CD8-positive, alpha-beta memory T cell (primary cell): ENCODE results near the gene CA14. TPM values are rescaled to one million over a fixed set of nuclear protein-coding genes. Genes with fewer than 3 reads are reported as not detected.

ENCODE experiments used
- CTCF ChIA-PET: fragments of 350-600 bp; sonication (Branson Sonifier 250); formaldehyde crosslinking; loops from one replicate; lab custom pipeline; 2021; ENCODE audit warnings: antibody characterized with exemption; lab: Charles Lee
- POLR2A ChIA-PET: fragments of 350-600 bp; sonication (Branson Sonifier 250); formaldehyde crosslinking; loops from one replicate; lab custom pipeline; 2021; ENCODE audit warnings: antibody characterized with exemption; lab: Charles Lee
- DNase-seq, 5 donors: peaks; one replicate each; pipeline versions ENCODE4 v3.0.0 to v3.0.0-alpha.2; 2020 to 2022; ENCODE audit warnings: mixed read lengths in 1 of 5
- H3K27ac ChIP-seq: one replicate; pipeline ENCODE4 v1.7.0; 2013; ENCODE audit warnings: low read depth, mild to moderate bottlenecking, low read length, moderate library complexity
- H3K27me3 ChIP-seq: 2 replicates; pipeline ENCODE4 v1.7.0; 2013; ENCODE audit warnings: low read length, mild to moderate bottlenecking; ENCODE audit not compliant: insufficient read depth, poor library complexity, severe bottlenecking
- H3K36me3 ChIP-seq: 2 replicates; pipeline ENCODE4 v1.7.0; 2013; ENCODE audit warnings: mild to moderate bottlenecking, low read length, moderate library complexity; ENCODE audit not compliant: insufficient read depth
- H3K4me1 ChIP-seq: 2 replicates; pipeline ENCODE4 v1.7.0; 2013; ENCODE audit warnings: mild to moderate bottlenecking, low read length, moderate library complexity; ENCODE audit not compliant: insufficient read depth
- H3K4me3 ChIP-seq: 2 replicates; pipeline ENCODE4 v1.7.0; 2013; ENCODE audit warnings: mild to moderate bottlenecking, low read length
- H3K9me3 ChIP-seq: 2 replicates; pipeline ENCODE4 v1.7.0; 2013; ENCODE audit warnings: mild to moderate bottlenecking, low read length
- H3K27ac Mint-ChIP-seq, 8 donors: one replicate each; pipeline ENCODE4 v1.8.0; 2020 to 2021; ENCODE audit warnings: mixed read lengths in 8 of 8, mild to moderate bottlenecking in 6 of 8, inconsistent platforms in 3 of 8, moderate library complexity in 3 of 8
- H3K27me3 Mint-ChIP-seq, 2 donors: one replicate each; pipeline ENCODE4 v1.8.0; 2020 to 2021; ENCODE audit warnings: mixed read lengths in 2 of 2, mild to moderate bottlenecking in 1 of 2, moderate library complexity in 1 of 2
- H3K36me3 Mint-ChIP-seq, 3 donors: one replicate each; pipeline ENCODE4 v1.8.0; 2020 to 2021; ENCODE audit warnings: mixed read lengths in 3 of 3, inconsistent platforms in 1 of 3, mild to moderate bottlenecking in 1 of 3
- H3K4me1 Mint-ChIP-seq, 3 donors: one replicate each; pipeline ENCODE4 v1.8.0; 2020 to 2021; ENCODE audit warnings: mixed read lengths in 3 of 3, inconsistent platforms in 1 of 3, mild to moderate bottlenecking in 1 of 3
- H3K4me3 Mint-ChIP-seq, 7 donors: one replicate each; pipeline ENCODE4 v1.8.0; 2020 to 2021; ENCODE audit warnings: mixed read lengths in 7 of 7, mild to moderate bottlenecking in 6 of 7, moderate library complexity in 4 of 7, inconsistent platforms in 2 of 7
- H3K9me3 Mint-ChIP-seq, 5 donors: one replicate each; pipeline ENCODE4 v1.8.0; 2020 to 2022; ENCODE audit warnings: mixed read lengths in 5 of 5, mild to moderate bottlenecking in 3 of 5, moderate library complexity in 2 of 5, inconsistent platforms in 1 of 5
- polyA plus RNA-seq: library from polyadenylated mRNA; unstranded; fragments of 300-500 nt; fragmentation: Illumina TruSeq; gene quantifications from one replicate; pipeline ENCODE4 v1.2.3, GENCODE V29; 2021
- total RNA-seq, 2 experiments: library from RNA; stranded (reverse); gene quantifications; one replicate each; pipeline ENCODE4 v1.2.3, GENCODE V29; 2021

The CA14 gene
- total and polyA plus RNA-seq, 3 experiments from 2014 or later: 0.20 TPM; not detected in 2

DNA sequence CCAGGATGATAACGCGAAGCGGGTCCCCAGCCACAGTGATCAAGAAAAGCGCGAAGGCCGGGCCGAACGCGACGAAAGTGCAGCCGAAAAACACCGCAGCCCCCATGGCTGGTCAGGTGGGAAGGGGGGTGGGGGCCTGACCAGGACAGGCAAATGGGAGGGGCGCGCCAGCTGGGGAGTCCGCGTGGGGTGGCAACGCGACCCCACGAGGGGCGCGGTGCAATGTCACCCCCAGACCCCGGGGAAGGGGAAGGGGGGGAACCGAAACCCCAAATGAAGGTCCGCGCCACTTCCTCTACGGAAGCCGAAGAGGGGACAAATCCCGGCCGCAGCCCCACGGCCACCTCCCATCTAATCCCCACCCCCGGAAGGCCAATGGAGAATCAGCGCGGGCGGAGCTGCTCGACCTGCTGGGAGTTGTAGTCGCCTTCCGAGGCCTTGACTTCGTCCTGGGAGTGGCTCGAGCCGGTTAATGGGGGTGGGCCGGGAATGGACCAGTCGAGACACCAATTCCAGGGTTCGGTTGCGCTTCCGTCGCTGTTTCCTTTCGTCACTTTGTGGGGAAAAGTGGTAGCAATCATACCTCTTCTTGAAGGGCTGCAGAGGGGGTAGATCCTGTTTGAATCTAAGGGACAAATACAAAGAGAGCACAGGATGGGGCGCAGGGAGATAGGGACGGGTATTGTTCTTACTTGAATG is 11.3 kb downstream of the CA14 start, which contains the start of gene APH1A:
Gene APH1A (minus strand): TSS at position 312 of the 699 bp plus-strand sequence. CDS start 206 bp downstream, at position 106.
- peaks cover 18% of the 10 kb centered on the region for H3K36me3 ChIP-seq
- H3K4me1 ChIP-seq: peaks cover 24% of the 10 kb centered on the region
- peak; percentile 87 to 95 (median 88) for DNase-seq
- Mint-ChIP-seq H3K27me3 (peaks cover 0 to 5% of the 10 kb centered on the region in 2 donors), H3K9me3 (no peaks in the 10 kb centered on the region), H3K4me1 (peaks cover 24 to 35% (median 32%) of the 10 kb centered on the region in 3 donors), H3K4me3 (peak within 1 kb of the TSS; percentile 91 to 98 (median 93)), H3K36me3 (peaks cover 3 to 52% (median 12%) of the 10 kb centered on the region in 3 donors), H3K27ac (peak within 1 kb of the TSS; percentile 88 to 100 (median 97))
- H3K27ac ChIP-seq: peak within 1 kb of the TSS; percentile 94
- H3K9me3 ChIP-seq: no peaks in the 10 kb centered on the region
- H3K4me3 ChIP-seq: peak within 1 kb of the TSS; percentile 77
- H3K27me3 ChIP-seq: no peaks in the 10 kb centered on the region
- POLR2A ChIA-PET: interaction anchor here (0.6 to 1.5 kb wide), 7 partner anchors 9 to 95 kb away, joined by 3 to 12 read pairs (median 4); partner anchors contain the start of genes CIART and RPRD2
- CTCF ChIA-PET: interaction anchor here (0.8 to 6.5 kb wide), 5 partner anchors 9 to 29 kb away, joined by 3 to 32 read pairs (median 4); partner anchors contain the start of gene CA14

DNA sequence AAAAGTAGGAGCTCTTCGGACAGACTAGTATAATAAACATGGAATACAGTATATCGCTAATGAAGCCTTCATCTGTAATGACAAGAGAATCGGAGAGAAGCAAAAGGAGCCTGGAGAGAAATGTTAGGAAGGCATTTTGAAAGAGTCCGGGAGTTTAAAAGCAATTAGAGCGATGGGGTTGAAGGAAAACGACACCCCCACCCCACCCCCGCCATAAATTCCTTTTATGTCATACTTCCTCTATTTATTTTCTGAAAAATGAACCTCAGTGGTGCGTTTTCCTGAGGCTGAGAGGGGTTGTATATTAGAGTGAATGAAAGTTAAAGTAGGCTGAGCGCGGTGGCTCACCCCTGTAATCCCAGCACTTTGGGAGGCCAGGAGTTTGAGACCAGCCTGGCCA is 11.9 kb downstream of the CA14 start:
- no peaks in the 10 kb centered on the region for H3K9me3 Mint-ChIP-seq
- H3K27me3 Mint-ChIP-seq: peaks cover 0 to 5% of the 10 kb centered on the region in 2 donors
- peak overlapping the region; percentile 91 to 98 (median 93) for H3K4me3 Mint-ChIP-seq
- H3K27ac ChIP-seq: peak overlapping the region; percentile 94
- peaks cover 24 to 35% (median 32%) of the 10 kb centered on the region in 3 donors for H3K4me1 Mint-ChIP-seq
- ChIA-PET POLR2A (interaction anchor here (0.6 to 1.5 kb wide), 6 partner anchors 9 to 95 kb away, joined by 3 to 12 read pairs (median 4); partner anchors contain the start of genes CIART and RPRD2), CTCF (interaction anchor here (1.2 to 6.5 kb wide), 3 partner anchors 10 to 14 kb away, joined by 4 to 32 read pairs (median 8); partner anchors contain the start of gene CA14)
- H3K36me3 ChIP-seq: peaks cover 18% of the 10 kb centered on the region
- peaks cover 4 to 51% (median 12%) of the 10 kb centered on the region in 3 donors for H3K36me3 Mint-ChIP-seq
- no peaks in the 10 kb centered on the region for H3K27me3 ChIP-seq
- no peak for DNase-seq
- H3K9me3 ChIP-seq: no peaks in the 10 kb centered on the region
- H3K27ac Mint-ChIP-seq: peak overlapping the region; percentile 88 to 100 (median 97)
- H3K4me1 ChIP-seq: peaks cover 24% of the 10 kb centered on the region
- H3K4me3 ChIP-seq: peak overlapping the region; percentile 77

DNA sequence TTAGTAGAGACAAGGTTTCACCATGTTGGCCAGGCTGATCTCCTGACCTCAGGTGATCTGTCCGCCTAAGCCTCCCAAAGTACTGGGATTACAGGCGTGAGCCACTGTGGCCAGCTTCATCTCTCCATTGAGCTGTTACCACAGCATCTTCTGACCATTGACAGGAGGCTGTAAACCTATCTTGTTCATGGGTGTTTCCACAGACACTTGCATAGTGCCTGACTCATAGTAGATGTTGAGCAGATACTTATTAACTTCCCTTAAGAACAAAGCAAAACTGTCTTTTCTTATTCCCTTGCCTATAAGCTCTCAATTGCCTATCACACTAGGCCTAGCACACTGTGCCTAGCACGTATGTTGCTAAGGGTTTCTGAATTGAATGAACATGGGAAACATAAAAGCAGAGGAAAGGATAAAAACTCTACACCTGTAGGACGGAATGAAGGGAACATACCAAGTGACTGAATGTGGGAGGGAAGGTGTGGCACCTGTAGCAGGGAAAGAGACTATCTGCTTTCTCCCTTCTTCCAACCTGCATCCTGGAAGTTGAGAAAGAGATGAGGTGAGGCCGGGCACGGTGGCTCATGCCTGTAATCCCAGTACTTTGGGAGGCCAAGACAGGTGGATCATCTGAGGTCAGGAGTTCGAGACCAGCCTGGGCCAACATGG is 13.9 kb downstream of the CA14 start:
- Mint-ChIP-seq H3K27ac (no peak overlapping the region), H3K36me3 (peaks cover 7 to 32% (median 12%) of the 10 kb centered on the region in 3 donors), H3K4me1 (peaks cover 24 to 32% (median 30%) of the 10 kb centered on the region in 3 donors), H3K27me3 (peaks cover 0 to 5% of the 10 kb centered on the region in 2 donors), H3K4me3 (no peak overlapping the region), H3K9me3 (no peaks in the 10 kb centered on the region)
- Histone ChIP-seq H3K36me3 (peaks cover 6% of the 10 kb centered on the region), H3K9me3 (no peaks in the 10 kb centered on the region), H3K4me1 (peaks cover 24% of the 10 kb centered on the region), H3K27me3 (no peaks in the 10 kb centered on the region), H3K4me3 (no peak overlapping the region), H3K27ac (no peak overlapping the region)
- no peak for DNase-seq
- CTCF ChIA-PET: interaction anchor here (1.2 to 6.5 kb wide), 2 partner anchors 10 to 16 kb away, joined by 4 to 32 read pairs; partner anchors contain the start of gene CA14
- POLR2A ChIA-PET: interaction anchor here (1.0 kb wide), 1 partner anchor 36 kb away, joined by 3 read pairs; no protein-coding TSS in a partner anchor

DNA sequence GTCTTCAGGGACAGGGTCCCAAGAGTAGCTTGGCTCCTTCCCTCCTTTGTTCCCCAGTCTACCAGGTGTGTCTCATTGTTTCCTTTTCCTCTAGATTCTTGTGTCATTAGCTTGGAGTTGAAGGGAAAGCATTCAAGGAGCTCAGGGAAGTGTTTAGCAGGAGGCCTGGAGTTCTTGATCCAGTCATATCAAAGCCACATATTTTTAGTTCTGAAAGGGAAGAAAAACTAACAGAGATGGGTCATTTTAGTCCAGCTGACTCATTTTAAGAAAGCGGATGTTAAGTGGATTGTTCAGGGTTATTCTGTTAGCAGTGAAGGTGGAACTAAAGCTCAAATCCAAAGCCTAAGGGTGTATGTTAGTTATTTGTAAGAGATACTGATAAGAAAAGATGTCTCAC is 15.7 kb downstream of the CA14 start:
- Mint-ChIP-seq H3K27ac (no peak overlapping the region), H3K36me3 (peaks cover 8 to 15% (median 10%) of the 10 kb centered on the region in 3 donors), H3K9me3 (no peaks in the 10 kb centered on the region), H3K4me1 (peaks cover 8 to 16% (median 12%) of the 10 kb centered on the region in 3 donors), H3K27me3 (peaks cover 0 to 5% of the 10 kb centered on the region in 2 donors), H3K4me3 (no peak overlapping the region)
- no peak overlapping the region for H3K27ac ChIP-seq
- H3K36me3 ChIP-seq: no peaks in the 10 kb centered on the region
- POLR2A ChIA-PET: no interaction called here
- no peak overlapping the region for H3K4me3 ChIP-seq
- no peaks in the 10 kb centered on the region for H3K9me3 ChIP-seq
- peaks cover 8% of the 10 kb centered on the region for H3K4me1 ChIP-seq
- CTCF ChIA-PET: interaction anchor here (0.8 to 6.5 kb wide), 3 partner anchors 11 to 17 kb away, joined by 3 to 32 read pairs (median 3); partner anchors contain the start of gene CA14
- no peak for DNase-seq
- H3K27me3 ChIP-seq: no peaks in the 10 kb centered on the region

DNA sequence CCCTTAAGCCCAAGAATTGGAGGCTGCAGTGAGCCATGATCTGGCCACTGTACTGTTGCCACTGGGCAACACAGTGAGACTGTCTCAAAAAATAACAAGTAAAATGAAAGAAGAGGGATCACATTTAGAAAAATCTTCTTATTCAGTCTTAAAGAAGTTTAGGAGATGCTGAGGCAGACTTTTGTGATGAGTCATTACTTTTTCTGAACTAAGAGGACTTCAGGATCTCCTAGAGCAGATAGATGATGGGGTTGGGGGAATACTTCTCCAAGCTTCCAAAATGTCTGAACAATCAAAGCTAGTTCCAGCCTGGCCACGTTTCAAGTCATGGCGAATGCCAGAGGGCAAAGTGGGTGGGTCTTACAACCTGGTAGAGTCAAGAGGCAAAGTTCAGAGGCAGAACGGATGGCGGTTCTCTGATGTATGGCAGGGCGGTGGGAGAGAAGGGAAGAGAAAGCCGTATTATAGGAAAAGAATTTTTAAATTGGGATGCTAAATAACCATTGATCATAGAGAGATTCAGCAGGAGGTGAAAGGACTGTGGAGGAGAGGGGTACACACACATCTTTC is 22.6 kb downstream of the CA14 start:
- CTCF ChIA-PET: interaction anchor here (1.0 to 3.0 kb wide), 3 partner anchors 11 to 24 kb away, joined by 4 to 8 read pairs (median 5); partner anchors contain the start of gene APH1A
- Mint-ChIP-seq H3K9me3 (no peaks in the 10 kb centered on the region), H3K4me1 (peaks cover 25 to 31% (median 27%) of the 10 kb centered on the region in 3 donors), H3K4me3 (peak overlapping the region; percentile 9 to 94 (median 57)), H3K27me3 (no peaks in the 10 kb centered on the region), H3K27ac (peak overlapping the region in 3 of 8 donors; percentile 43 to 63 (median 49)), H3K36me3 (peaks cover 1 to 4% (median 4%) of the 10 kb centered on the region in 3 donors)
- Histone ChIP-seq H3K9me3 (no peaks in the 10 kb centered on the region), H3K36me3 (no peaks in the 10 kb centered on the region), H3K27ac (no peak overlapping the region), H3K4me3 (no peak overlapping the region), H3K27me3 (no peaks in the 10 kb centered on the region), H3K4me1 (peaks cover 27% of the 10 kb centered on the region)
- POLR2A ChIA-PET: no interaction called here
- DNase-seq: no peak

DNA sequence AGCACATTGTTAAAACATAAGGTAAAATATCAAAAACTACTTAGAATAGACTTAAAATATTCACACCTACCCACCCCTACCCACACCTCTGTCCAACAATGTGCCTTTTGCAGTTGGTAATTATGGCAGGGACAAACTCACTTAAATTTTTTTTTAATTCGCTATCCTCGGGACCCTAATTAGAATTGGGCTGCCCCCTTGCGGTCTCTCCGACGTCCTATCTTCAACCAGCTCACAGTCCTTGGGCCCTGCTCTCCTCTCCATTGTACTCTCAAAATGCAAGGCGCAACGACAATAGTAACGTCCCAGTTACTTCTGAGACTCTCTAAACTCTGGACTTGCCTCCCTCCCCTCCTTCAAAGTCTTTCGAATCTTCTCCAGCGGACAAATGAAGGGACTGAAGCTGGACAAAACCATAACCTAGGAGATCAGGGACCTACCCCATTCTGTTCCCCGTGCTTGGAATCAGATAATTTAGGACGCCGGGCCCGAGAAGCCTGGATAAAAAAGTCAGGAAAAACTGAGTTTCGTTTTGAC is 23.7 kb downstream of the CA14 start:
- Mint-ChIP-seq H3K4me1 (peaks cover 25 to 31% (median 27%) of the 10 kb centered on the region in 3 donors), H3K27me3 (no peaks in the 10 kb centered on the region), H3K4me3 (peak overlapping the region; percentile 79 to 94 (median 87)), H3K36me3 (peaks cover 1 to 2% (median 1%) of the 10 kb centered on the region in 3 donors), H3K27ac (peak overlapping the region; percentile 71 to 98 (median 94)), H3K9me3 (no peaks in the 10 kb centered on the region)
- ChIA-PET CTCF (interaction anchor here (0.9 to 1.3 kb wide), 7 partner anchors 10 to 83 kb away, joined by 3 to 11 read pairs (median 4); partner anchors contain the start of genes APH1A, CA14 and RPRD2), POLR2A (interaction anchor here (1.0 to 1.3 kb wide), 2 partner anchors 12 to 82 kb away, joined by 5 to 12 read pairs; partner anchors contain the start of gene APH1A)
- H3K4me1 ChIP-seq: peaks cover 27% of the 10 kb centered on the region
- H3K36me3 ChIP-seq: no peaks in the 10 kb centered on the region
- DNase-seq: peak; percentile 31 to 74 (median 48)
- H3K27me3 ChIP-seq: no peaks in the 10 kb centered on the region
- H3K27ac ChIP-seq: no peak overlapping the region
- peak overlapping the region; percentile 67 for H3K4me3 ChIP-seq
- no peaks in the 10 kb centered on the region for H3K9me3 ChIP-seq
